ENCODE data around the gene EMC7. TPM values are rescaled to one million over a fixed set of nuclear protein-coding genes. Genes with fewer than 3 reads are reported as not detected.
A peak's percentile ranks its signal among the peaks of the same experiment; 100 is the strongest.

Gene EMC7
- total RNA-seq, 1 donor from 2014 or later: 29.8 TPM

DNA sequence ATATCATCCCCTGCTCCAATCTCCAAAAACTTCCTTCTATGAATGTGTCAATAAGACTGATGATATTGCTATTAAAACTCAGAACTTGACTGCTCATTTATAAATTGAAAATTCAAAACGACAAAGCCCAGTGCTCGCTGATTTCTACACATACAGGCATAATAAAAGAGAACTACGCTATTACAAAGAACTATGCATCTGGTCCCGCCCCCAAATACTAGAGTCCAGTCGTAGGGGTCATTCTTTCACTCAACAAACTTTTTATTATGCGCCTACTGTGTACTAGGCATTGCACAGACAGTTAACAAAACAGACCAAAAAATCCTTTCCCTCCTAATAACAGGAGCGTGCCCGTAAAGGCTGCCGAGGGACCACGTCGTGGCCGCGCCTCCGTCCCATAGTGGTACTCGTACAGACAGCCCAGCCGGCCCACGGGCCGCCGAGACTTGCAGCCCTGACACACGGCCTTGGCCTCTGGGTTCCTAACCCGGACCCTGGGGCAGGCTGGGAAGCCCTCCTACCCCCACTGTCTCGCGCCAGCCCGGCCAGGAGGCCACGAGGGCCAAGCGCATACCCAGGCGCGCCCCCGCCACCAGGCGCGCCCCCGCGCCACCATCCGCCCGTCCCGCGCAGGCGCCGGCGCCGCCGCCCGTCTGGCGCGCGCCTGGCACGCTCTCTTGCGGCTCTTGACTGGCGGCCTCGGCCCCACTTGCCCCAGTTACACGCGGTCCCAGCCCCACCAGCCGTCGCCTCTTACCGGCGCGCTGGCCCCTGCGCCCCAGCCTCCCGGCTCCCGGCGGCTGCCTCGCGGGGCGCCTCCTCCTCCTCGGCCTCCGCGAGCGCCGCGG is 63.4 kb downstream of the EMC7 start:
- H3K27me3 Mint-ChIP-seq (ENCODE audit: low read depth): no peaks in the 10 kb centered on the region
- no peaks in the 10 kb centered on the region for H3K9me3 Mint-ChIP-seq
- DNase-seq (ENCODE audit: low read depth, low spot score): peak; percentile 65
- H3K27ac Mint-ChIP-seq (ENCODE audit: unreplicated experiment): peak overlapping the region; percentile 85
- peaks cover 22% of the 10 kb centered on the region for H3K4me1 Mint-ChIP-seq
- TF ChIP-seq, protein P1, sequence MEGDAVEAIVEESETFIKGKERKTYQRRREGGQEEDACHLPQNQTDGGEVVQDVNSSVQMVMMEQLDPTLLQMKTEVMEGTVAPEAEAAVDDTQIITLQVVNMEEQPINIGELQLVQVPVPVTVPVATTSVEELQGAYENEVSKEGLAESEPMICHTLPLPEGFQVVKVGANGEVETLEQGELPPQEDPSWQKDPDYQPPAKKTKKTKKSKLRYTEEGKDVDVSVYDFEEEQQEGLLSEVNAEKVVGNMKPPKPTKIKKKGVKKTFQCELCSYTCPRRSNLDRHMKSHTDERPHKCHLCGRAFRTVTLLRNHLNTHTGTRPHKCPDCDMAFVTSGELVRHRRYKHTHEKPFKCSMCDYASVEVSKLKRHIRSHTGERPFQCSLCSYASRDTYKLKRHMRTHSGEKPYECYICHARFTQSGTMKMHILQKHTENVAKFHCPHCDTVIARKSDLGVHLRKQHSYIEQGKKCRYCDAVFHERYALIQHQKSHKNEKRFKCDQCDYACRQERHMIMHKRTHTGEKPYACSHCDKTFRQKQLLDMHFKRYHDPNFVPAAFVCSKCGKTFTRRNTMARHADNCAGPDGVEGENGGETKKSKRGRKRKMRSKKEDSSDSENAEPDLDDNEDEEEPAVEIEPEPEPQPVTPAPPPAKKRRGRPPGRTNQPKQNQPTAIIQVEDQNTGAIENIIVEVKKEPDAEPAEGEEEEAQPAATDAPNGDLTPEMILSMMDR (conservative IDR thresholded peaks at IDR 0.05): no peak
- peak overlapping the region; percentile 91 for H3K4me3 Mint-ChIP-seq
- H3K36me3 Mint-ChIP-seq (ENCODE audit: low read depth): no peaks in the 10 kb centered on the region

Other genes with a start within 250 kb of the EMC7 start
- gene CHRM5, start 133.4 kb downstream of the EMC7 start, total RNA-seq: not detected in 2 replicates
- 15.0 and 15.4 TPM in 2 replicates for gene AVEN, start 62.7 kb downstream of the EMC7 start, total RNA-seq
- gene PGBD4, start 221 bp upstream of the EMC7 start, total RNA-seq: 1.9 TPM in 2 replicates
- 56.3 and 66.0 TPM in 2 replicates for gene KATNBL1, start 108.2 kb upstream of the EMC7 start, total RNA-seq
- 112 and 114 TPM in 2 replicates for gene EMC4, start 123.2 kb upstream of the EMC7 start, total RNA-seq
- gene SLC12A6, start 235.9 kb upstream of the EMC7 start, total RNA-seq: 10.9 and 12.4 TPM in 2 replicates
- 181 and 191 TPM in 2 replicates for gene NOP10, start 241.3 kb upstream of the EMC7 start, total RNA-seq
- not detected in 2 replicates for gene NUTM1, start 241.5 kb upstream of the EMC7 start, total RNA-seq

Data from neural crest cell (in vitro differentiated cells).